Hepatocyte (in vitro differentiated cells): ENCODE data around the gene DHRS4.
"Not testable (repeated sequence)": the region's sequence is repeated elsewhere in the genome, so short reads cannot be mapped to it uniquely, and the experiment has no call there.

Experiments
- EZH2 ChIP-seq: fragments of 200-600 bp; sonication (generic); IDR thresholded peaks from 2 replicates; pipeline ENCODE4 v1.6.1; 2016; ENCODE audit warnings: antibody characterized with exemption, mild to moderate bottlenecking, borderline replicate concordance
- TF ChIP-seq, protein P1 (sequence below): fragments of 200-600 bp; sonication (generic); IDR thresholded peaks from 2 replicates; pipeline ENCODE4 v1.5.1; 2016; ENCODE audit warnings: antibody characterized with exemption, mild to moderate bottlenecking; ENCODE audit not compliant: poor library complexity

DNA sequence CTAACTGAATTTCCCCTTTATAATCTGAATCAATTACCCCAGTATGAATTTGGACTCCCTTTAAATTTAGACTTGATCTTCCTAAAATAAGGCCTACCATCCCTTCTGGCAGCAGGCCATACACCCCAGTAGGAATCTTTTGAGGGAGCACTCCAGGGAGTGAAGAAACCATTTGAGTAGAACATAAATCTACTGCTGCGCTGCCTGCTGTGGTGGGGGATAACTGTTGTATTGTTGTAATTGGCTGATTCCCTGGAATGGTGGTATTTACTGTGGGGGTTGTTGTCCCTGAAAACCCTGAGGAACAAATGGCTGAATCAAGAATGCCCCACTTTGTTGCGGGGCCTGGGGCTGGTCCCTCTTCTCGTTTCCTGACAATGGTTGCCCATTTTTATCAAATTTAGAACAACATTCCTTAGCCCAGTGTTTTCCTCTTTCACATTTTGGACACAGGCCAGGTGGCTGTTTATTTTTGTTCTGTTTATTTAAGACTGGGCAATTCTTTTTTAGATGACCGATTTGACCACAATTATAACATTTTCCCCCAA lies 59.2 kb downstream of the DHRS4 start:
- TF ChIP-seq, protein P1, sequence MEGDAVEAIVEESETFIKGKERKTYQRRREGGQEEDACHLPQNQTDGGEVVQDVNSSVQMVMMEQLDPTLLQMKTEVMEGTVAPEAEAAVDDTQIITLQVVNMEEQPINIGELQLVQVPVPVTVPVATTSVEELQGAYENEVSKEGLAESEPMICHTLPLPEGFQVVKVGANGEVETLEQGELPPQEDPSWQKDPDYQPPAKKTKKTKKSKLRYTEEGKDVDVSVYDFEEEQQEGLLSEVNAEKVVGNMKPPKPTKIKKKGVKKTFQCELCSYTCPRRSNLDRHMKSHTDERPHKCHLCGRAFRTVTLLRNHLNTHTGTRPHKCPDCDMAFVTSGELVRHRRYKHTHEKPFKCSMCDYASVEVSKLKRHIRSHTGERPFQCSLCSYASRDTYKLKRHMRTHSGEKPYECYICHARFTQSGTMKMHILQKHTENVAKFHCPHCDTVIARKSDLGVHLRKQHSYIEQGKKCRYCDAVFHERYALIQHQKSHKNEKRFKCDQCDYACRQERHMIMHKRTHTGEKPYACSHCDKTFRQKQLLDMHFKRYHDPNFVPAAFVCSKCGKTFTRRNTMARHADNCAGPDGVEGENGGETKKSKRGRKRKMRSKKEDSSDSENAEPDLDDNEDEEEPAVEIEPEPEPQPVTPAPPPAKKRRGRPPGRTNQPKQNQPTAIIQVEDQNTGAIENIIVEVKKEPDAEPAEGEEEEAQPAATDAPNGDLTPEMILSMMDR, result not testable (repeated sequence)
- not testable (repeated sequence) for TF ChIP-seq EZH2
